ENCODE data around the gene OTP.

The OTP gene

DNA sequence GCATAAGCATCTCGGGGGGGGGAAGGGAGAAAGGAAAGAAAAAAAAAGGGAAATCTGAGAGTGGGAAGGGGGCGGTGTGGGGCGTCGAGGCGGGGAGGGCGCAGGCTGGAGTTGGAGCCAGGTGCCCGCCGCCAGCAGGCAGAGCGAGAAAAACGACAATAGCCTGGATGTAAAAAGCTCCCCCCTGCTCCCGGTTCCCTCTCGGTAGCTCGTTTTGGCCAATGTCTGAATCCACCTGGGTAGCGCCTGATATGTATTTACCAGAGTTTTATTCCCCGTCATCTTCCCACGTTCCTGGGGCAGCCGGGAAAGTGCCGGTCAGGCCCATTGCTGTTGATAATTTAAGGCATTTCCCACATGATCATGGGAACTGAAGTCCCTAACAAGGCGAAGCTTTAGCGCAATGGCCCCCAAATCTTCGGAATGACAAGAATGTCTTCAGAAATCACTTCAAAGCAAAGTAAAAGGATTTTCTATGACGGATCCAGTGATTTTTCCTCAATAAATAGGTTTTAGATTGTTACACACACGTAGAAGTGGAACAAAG, 3.0 kb upstream of the OTP start:
- H3K79me2 ChIP-seq (ENCODE audit: insufficient read depth, low read length), result no peaks in the 10 kb centered on the region
- no peak overlapping the region for H3K4me2 ChIP-seq (ENCODE audit: low read depth, low read length, poor library complexity, severe bottlenecking)
- no peak overlapping the region for H2AFZ ChIP-seq (ENCODE audit: low read depth, low read length, severe bottlenecking)
- H3K9me2 ChIP-seq (replicated peaks; ENCODE audit: insufficient read depth, low read length), result no peaks in the 10 kb centered on the region
- no peak overlapping the region for H3K27ac ChIP-seq (ENCODE audit: low read depth, low read length)
- H4K20me1 ChIP-seq (ENCODE audit: low read depth, low read length), result no peaks in the 10 kb centered on the region
- TF ChIP-seq, protein P1, sequence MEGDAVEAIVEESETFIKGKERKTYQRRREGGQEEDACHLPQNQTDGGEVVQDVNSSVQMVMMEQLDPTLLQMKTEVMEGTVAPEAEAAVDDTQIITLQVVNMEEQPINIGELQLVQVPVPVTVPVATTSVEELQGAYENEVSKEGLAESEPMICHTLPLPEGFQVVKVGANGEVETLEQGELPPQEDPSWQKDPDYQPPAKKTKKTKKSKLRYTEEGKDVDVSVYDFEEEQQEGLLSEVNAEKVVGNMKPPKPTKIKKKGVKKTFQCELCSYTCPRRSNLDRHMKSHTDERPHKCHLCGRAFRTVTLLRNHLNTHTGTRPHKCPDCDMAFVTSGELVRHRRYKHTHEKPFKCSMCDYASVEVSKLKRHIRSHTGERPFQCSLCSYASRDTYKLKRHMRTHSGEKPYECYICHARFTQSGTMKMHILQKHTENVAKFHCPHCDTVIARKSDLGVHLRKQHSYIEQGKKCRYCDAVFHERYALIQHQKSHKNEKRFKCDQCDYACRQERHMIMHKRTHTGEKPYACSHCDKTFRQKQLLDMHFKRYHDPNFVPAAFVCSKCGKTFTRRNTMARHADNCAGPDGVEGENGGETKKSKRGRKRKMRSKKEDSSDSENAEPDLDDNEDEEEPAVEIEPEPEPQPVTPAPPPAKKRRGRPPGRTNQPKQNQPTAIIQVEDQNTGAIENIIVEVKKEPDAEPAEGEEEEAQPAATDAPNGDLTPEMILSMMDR (IDR thresholded peaks at IDR 0.05; ENCODE audit: insufficient read depth, low read length, poor library complexity, severe bottlenecking), result no peak
- H3F3A ChIP-seq (ENCODE audit: insufficient read depth), result no peaks in the 10 kb centered on the region
- H3K4me3 ChIP-seq (ENCODE audit: insufficient read depth, low read length, poor library complexity, severe bottlenecking), result no peak overlapping the region
- no peaks in the 10 kb centered on the region for H3K27me3 ChIP-seq (ENCODE audit: low read length)
- H3K36me3 ChIP-seq (ENCODE audit: low read length), result no peaks in the 10 kb centered on the region
- H3K9me3 ChIP-seq (ENCODE audit: insufficient read depth, low read length), result no peaks in the 10 kb centered on the region
- no peak overlapping the region for H3K9ac ChIP-seq (ENCODE audit: low read length)

DNA sequence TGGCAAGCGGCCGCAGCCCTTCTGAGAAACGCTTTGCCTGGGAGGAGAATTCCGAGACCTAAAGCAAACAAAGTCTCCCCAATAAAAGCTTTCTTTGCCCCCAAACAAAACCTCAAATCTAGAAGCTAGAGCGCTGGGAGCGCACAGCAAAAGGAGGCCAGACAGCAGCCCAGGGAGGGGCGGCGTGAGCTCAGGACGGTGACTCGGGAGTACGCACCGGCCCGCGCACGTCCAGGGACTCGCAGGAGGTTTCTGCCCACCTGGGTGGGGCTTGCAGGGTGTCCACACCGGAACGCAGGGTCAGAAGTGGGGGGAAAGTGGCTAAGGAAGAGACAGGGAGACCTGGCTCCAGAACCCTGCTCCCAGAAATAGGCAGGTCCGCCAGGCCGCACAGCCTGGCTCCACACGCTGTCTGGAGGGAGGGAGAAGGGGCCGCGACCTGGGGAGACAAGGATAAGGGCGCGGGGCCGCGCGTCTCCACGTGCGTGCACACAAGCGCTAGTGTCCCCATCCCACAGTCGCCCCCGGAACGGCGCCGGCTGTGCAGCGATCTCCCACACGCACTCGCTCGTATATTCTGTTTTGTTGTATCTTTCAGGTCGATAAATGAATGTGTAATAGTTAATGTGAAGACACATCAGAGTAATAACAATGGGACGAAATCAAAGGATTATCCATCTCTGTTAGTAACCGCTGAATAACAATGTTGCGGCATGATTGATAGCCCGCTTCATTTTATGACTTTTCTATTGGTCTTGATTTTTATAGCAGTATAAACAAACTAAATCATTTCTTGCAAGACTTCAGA, 2.3 kb upstream of the OTP start:
- H3K4me2 ChIP-seq (ENCODE audit: low read depth, low read length, poor library complexity, severe bottlenecking), result no peak overlapping the region

DNA sequence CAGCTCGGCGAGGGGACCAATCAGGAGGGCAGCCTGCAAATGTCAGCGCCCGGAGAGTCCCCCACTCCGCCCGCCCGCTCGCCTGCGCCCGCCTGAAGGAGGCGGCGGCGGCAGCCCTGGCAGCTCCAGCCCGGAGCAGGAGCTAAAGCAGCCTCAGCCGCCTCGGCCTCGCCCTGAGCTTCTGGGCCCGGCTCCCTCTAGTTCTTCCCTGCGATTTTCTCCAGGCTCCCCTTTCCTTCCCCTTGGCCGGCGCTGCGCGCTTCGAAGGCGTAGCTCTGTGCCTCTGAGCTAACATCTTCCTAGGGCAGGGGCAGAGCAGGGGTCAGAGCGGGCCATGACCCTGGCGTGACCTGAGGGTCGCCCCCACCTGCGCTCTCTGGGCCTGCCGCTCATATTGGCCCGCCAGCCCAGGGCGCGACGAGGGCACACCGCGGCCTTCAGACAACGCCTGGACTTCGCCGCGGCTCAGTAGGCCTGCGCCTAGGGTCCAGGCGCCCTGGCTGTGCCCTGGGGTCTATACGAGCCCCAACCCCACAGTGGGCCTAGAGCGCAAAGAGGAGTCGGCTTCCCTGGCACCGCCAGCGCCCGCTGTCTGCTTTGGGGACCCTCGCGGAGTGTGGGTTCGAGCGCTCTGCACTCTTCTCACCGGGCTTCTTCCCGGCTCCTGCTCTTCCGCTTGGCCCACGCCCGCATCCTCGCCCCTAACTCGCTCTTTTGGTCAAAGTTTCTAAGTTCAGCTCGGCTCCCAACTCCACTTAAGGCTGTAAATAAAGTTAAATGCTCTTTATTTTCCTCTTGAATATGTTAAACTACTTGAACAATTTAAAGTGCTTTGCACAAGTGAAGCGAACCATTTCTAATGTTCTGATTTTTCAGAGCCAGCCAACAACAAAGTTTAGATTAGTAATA, 504 bp upstream of the OTP start:
- Histone ChIP-seq H3K27me3 (ENCODE audit: low read length) (no peaks in the 10 kb centered on the region), H3K36me3 (ENCODE audit: low read length) (no peaks in the 10 kb centered on the region), H3K4me2 (ENCODE audit: low read depth, low read length, poor library complexity, severe bottlenecking) (no peak overlapping the region), H3K4me3 (ENCODE audit: insufficient read depth, low read length, poor library complexity, severe bottlenecking) (no peak overlapping the region), H4K20me1 (ENCODE audit: low read depth, low read length) (no peaks in the 10 kb centered on the region), H3K79me2 (ENCODE audit: insufficient read depth, low read length) (no peaks in the 10 kb centered on the region), H3F3A (ENCODE audit: insufficient read depth) (no peaks in the 10 kb centered on the region), H3K9me2 (replicated peaks; ENCODE audit: insufficient read depth, low read length) (no peaks in the 10 kb centered on the region), H3K27ac (ENCODE audit: low read depth, low read length) (no peak overlapping the region), H3K9ac (ENCODE audit: low read length) (no peak overlapping the region), H2AFZ (ENCODE audit: low read depth, low read length, severe bottlenecking) (no peak overlapping the region), H3K9me3 (ENCODE audit: insufficient read depth, low read length) (no peaks in the 10 kb centered on the region)
- TF ChIP-seq, protein P1 (IDR thresholded peaks at IDR 0.05; ENCODE audit: insufficient read depth, low read length, poor library complexity, severe bottlenecking), result no peak
- no peak for TF ChIP-seq EZH2phosphoT487 (conservative IDR thresholded peaks at IDR 0.05; ENCODE audit: low read length)

More for the DNA sequence above, 2.3 kb upstream of the OTP start:
- H3K4me3 ChIP-seq (ENCODE audit: insufficient read depth, low read length, poor library complexity, severe bottlenecking), result no peak overlapping the region
- no peaks in the 10 kb centered on the region for H3K79me2 ChIP-seq (ENCODE audit: insufficient read depth, low read length)
- H4K20me1 ChIP-seq (ENCODE audit: low read depth, low read length), result no peaks in the 10 kb centered on the region
- no peak overlapping the region for H3K27ac ChIP-seq (ENCODE audit: low read depth, low read length)
- no peaks in the 10 kb centered on the region for H3F3A ChIP-seq (ENCODE audit: insufficient read depth)
- no peak overlapping the region for H2AFZ ChIP-seq (ENCODE audit: low read depth, low read length, severe bottlenecking)
- H3K9me2 ChIP-seq (replicated peaks; ENCODE audit: insufficient read depth, low read length), result no peaks in the 10 kb centered on the region
- H3K27me3 ChIP-seq (ENCODE audit: low read length), result no peaks in the 10 kb centered on the region
- H3K9me3 ChIP-seq (ENCODE audit: insufficient read depth, low read length), result no peaks in the 10 kb centered on the region
- no peaks in the 10 kb centered on the region for H3K36me3 ChIP-seq (ENCODE audit: low read length)
- H3K9ac ChIP-seq (ENCODE audit: low read length), result no peak overlapping the region
- TF ChIP-seq EZH2phosphoT487 (conservative IDR thresholded peaks at IDR 0.05; ENCODE audit: low read length), result no peak
- TF ChIP-seq, protein P1 (IDR thresholded peaks at IDR 0.05; ENCODE audit: insufficient read depth, low read length, poor library complexity, severe bottlenecking), result no peak

Data from SU-DHL-6 (cell line).